ENCODE measurements around the gene ACY1.
A peak's percentile ranks its signal among the peaks of the same experiment; 100 is the strongest.

ACY1 gene

DNA sequence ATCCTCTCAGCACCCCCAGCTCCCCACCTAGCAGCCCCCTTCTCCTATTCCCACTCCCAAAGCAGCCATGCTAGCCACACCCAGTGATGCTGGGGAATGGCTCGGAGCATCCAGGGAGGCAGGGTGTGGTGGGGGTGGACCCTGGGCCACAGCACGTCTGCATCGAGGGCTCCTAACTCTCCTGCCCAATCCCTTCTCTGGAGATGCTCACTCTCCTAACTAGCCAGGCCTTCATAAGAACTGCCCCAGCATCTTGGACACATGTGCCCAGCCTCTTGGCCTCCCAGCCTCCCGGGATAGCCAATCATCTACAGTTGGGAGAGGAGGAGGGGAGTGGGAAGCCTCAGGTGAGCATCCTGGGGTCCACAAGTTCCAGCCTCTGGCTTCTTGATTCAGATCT lies 18.8 kb upstream of the ACY1 start:
- DNase-seq = no peak

DNA sequence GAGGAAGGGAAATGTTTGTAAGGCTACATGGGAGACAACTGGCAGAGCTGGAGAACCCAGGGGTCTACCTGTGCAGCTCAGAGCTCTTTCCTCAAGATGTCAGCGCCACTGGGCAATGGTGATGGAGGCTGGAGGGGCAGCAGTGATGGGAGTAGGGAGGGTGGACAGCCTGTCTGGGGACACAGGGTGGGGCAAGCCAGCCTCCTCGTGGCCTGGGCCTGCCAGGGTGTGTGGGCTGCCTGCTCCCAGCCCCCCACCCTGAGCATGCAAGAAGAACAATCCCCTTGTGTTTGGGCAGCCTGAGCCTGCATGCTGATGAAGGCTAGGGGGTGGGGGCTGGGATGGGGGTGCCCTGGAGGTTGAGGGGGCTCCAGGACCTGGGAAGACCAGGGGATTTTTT lies 17.3 kb upstream of the ACY1 start:
- DNase-seq = no peak

DNA sequence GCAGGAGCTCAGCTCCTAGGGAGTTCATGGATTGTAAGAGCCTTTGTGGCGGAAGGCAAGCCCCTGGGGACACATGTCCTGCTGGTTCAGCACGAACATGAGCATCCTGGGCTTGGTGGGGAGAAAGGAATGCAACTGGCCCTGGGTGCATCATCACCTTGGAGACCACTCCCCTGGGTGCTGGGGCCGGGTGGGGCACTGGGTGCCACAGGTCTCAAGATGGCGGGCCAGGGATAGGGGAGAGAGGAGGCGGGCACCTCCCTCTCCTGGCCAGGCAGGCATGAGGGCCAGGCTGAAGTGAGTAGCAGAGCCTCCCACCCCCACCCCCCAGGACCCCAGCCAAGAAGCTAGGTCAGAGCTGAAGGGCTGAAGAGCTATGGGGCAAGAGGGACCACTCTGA lies 16.8 kb upstream of the ACY1 start:
- DNase-seq = no peak

DNA sequence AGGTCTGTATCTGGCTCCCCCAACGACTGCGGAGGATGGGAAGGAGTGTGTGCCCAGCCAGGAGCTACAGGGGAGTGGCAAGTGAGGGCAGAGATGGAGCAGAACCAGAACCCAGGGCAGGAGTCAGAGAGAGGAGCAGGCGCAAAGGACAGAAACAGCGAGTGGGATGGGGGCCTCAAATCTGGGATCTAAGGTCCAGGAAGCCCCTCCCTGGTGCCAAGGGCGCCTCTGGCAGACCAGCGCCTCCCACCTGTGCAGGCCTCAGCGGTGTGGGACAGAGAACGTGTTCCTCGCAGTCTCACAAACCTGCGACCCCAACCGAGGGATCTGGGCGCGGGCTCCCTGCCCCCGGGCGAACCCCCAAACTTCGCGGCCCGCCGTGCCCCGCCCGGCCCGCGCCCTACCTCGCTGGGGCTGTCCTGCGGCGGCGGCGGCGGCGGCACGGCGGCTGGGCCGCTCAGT lies 16.4 kb upstream of the ACY1 start:
- no peak for DNase-seq

DNA sequence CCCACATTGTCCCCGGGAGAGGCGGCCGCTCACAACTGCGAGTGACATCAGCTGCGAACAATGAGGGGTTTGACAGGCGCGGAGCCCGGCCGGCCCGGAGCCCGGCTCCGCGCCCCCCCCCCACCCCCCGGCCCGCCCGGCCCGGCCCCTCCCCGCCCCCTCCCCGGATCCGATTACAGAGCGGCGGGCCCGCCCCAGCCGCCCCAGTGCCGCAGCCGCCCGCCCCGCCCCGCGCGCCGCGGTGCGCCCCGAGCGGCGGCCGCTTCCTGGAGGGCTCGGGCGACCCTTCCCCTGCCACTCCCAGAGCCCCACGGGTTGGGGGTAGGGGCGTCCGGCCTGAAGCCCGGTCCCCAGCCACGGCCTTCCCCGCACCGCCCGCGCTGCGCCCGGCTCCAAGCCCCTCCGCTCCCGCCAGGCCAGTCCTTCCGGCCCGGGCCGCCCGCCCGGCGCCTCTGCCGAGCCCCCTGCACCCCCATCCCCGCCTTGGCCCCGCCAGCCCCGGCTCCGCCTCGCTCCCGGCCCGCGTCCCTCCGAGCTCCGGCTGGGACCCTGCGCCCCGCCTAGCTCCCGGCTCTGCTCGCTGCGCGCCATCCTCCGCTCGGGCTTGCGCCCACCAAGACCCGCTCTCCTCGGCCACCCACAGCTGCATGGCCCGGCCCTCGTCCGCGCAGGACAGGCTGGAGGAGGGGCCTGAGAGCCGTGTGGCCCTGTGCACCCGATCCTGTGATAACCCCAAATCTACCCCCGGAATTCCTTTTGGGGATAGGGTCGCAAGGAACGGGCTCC lies 15.8 kb upstream of the ACY1 start, which contains the start of gene PCBP4:
Gene PCBP4 (minus strand): TSS at position 71 of the 786 bp plus-strand sequence. CDS start 6,214 bp downstream, outside the sequence.
- peak in 1 of 2 experiments; percentile 63 for DNase-seq

DNA sequence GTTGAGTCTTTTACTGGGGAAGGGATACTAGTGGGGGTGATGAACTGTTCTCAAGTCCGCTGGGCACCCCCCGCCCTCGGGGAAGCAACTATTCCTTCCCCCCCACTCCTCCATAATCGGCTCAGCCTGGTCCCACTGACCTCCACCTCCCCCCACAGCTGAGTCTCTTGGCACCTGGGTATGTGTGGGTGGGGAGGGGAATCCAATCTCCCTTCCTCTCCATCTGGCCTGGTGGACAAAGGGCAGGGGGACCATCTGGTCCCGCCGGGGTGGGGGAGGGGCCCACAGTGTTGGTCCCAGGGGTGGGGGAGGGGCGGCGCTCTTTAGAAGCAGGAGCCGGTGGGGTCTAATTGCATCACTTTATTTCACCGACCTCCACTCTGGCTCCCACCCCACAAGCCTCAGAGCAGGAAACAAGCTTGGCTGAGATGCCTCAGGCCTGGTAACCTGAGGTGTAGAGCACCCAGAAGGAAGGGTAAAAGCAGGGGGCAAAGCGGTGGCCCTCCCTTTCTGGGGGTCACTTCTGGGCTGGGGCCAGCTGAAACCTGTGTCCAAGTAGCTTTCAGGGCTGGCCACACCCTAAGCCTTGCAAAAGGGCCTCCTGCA lies 15.1 kb upstream of the ACY1 start:
- no peak for DNase-seq

DNA sequence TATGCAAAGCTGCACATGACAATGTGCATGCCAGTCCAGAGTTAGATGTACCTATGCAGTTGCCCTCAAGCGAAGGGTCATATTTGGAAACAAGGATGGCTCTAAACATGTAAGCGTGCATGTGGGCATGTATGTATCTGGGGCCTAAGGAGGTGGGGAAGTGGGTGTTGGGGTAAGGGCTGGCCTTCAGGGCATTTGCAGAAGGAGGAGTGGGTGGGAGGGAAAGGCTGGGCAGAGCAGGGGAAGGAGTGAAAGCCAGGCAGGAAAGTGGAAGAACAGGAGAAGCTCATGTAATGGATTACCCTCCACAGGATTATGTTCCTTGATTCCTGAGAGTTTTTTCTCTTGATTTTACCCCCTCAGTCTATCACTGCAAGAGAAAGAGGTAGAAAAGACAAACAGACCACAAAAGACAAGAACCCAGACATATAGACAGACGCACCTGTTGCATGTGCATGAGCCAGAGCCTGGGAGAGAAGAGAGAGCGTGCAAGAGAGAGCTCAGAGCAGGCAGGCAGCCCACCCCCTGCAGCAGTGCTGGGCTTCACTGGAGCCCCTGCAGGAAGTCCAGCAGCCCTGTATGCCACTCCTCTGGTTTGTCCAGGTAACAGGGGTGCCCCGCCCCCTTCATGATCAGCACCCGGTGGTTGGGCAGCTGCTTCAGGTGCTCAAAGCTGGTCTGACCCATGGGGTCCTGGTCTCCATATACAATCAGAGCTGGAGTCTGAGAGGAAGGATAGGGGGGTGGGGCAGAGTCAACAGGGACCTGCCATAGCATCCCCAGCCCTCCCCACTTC lies 14.3 kb upstream of the ACY1 start:
- no peak for DNase-seq

DNA sequence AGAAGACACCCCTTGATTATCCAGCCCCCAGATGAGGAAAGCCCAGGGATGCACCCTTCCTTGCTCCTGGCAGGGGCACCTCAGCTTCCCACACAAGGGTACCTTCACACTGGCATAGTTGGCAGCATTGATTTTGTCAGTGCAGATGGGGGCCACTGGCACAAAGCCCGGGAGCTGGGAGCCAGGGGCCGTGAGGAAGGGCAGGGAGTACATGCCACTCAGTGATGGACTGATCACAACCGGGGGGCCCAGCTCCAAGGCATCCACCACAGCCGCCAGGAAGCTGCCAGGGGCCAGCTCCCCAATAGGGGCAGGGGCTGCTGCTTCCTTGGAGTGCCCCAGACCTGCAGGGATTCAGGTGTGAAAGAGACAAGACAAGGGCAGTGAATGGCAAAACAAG lies 13.5 kb upstream of the ACY1 start:
- DNase-seq = no peak

DNA sequence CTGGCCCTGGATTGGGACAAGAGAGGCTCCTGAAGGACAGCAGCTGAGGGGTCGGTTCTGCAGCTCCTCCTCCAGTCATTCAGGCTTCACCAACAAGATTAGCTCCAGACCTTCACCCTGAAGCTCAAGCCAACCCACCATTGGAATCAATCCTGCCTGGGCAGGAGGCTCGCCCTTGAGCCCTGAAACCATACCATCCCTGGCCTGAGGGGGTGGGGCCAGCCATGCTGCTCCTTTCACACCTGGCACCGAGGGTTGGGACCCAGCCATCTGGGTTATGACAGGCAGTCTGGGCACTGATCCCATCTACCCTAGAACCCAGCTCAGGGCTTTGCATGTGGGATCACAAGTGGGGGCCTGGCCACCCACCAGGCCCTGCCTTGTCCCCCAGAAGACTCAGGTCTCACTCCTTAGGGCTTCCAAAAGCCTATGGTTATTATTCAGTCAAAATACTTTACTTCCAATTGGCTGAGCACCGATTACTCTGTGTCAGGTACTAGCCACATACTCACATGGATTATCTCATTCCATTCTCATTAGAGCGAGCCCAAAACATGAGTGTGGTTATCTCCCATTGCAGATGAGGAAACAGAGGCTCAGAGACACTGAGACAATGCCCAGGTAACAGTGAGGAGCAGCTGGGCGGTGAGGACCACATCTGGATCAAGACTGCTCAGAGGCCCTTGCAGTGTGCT lies 12.6 kb upstream of the ACY1 start:
- DNase-seq = no peak

DNA sequence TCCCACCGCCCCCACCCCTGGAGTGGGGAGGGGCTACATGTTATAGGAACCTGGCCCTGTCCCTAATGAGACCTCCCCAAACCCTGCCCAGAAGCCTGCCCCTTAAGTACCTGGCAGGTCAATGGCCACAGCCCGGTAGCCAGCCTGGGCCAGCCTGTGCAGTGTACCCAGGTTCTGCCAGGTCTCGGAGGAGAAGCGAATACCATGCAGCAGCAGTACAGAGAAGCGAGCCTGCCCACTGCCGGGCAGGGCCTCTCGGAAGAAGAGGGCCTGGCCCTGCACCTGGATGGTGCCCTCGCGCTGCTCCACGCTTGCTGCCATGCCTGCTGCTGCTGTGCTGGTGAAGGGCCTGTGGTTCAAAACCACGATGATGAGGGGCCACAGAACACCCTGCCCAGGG lies 12.0 kb upstream of the ACY1 start:
- no peak for DNase-seq

DNA sequence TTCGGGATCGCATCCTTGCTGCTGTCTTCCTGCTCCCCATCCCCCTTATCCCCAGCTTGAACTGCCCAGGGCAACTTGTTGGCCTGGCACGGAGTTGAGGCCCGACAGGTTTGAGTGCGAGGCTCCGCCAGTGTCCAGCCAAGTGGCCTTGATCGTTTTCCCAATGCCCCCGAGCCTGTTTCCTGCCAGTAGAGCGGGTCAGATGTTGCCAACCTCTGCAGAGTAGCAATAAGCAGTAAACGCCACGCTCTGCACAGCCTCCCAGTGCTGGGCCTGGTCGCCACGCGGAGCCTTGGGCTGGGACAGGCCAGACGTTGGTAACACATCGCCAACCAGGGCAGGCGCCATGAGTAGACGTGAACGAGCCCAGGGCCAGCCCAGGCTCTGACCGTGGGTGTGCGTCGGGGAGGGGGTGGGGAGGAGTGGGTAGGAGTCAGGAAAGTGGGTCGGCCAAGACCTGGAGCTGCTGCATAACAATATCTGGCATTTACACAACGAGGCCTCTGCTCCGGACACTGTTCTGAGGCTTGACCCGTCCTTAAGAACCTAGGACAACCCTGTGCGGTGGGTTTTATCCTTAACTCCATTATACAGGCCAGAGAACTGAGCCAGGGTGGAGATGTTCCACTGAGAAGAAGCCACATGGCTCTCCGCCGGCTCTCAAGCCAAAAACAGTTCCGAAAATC lies 8.9 kb upstream of the ACY1 start:
- no peak for DNase-seq

DNA sequence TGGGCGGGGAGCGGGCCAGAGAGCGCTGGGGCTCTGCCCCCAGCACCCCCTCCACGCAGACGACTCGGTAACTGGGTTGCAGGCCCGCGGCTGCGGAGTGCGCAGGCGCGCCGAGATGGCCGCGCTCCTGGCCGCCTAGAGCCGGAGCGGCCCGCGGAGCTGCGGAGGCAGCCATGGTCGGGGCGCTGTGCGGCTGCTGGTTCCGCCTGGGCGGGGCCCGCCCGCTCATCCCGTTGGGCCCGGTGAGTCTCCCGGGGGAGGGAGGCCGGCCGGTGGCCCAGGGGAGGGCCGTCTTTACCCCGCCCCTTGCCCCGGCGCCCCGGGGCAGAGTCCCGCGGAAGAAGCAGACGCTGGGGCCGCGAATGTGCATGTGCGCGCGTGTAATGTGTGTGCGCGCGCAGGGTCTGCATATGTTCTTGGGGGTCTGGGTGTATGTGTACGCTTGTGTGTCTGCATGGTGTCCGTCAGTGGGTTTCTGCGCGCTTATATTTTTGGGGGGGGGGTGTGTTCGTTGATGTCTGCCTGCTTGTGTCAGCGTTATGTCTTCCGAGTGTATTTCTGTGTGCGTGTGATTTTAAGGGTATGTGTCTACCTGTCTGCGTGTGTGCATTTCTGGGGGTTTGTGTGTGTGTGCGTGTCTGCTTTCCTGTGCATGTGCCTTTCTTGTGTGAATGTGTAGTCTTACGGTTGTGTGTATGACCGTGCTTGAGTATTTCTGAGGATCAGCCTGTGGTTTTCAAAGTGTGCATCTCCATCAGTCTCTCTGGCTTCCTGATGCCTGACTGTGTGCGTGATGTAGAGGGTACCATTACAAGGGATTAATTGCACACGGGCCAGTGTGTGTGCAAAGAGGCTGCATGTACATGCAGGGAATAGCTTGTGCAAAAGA lies 8.1 kb upstream of the ACY1 start, which contains the start of gene ABHD14A:
Gene ABHD14A (plus strand): TSS at position 102 of the 889 bp plus-strand sequence. CDS start 72 bp downstream, at position 174.
- DNase-seq = peak; percentile 78 to 83

DNA sequence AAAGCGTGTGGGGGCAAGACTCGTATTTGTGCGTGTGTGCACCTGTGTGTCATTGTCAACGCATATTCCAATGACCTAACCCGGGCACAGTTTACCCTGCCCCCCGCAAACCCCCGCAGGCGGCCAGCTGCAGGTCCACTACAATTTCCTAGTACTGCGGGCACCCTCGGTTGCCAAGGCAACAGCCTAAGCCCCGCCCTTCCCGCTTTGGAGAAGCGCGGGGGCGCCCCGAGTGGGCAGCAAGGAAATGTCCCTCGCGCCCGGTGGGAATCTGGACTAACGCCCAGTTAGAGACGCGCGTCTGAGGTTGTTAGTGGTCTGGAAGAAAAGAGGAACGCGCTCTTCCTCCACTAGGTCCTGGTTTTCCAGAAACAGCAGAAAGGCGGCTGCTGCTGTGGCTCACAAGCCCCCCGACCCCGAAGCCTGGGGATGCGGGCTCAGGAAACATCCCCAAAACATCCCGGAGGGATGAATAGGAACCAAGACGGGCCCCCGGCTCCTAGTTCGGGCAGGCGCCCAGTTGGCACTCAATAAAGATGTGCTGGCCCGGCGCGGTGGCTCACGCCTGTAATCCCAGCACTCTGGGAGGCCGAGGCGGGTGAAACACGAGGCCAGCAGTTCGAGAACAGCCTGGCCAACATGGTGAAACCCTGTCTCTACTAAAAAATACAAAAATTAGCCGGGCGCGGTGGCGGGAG lies 7.3 kb upstream of the ACY1 start:
- peak in 1 of 2 experiments; percentile 61 for DNase-seq

DNA sequence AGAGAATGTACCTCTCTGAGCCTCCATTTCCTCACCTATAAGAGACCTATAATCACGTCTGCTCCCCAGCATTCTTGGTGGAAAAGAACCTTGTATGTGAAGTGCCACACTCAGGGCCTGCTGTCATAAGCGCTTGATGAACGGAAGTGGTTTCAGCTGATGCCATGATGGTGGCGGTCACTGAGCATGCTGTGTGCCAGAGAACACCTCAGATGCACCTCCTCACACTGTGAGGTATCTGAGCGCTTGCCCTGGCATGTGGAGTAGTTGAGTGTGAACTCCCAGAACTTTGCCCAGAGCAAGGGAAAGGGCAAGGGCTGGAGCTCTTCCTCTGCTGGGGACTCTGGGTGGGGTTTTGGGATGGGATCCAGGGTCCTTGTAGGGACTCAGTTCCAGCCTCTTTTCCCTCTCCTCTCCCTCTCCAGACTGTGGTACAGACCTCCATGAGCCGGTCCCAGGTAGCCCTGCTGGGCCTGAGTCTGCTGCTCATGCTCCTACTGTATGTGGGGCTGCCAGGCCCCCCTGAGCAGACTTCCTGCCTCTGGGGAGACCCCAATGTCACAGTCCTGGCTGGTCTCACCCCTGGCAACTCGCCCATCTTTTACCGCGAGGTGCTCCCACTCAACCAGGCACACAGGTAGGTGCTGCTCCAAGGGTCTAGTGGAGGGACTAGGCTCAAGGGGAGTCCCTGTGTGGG lies 5.7 kb upstream of the ACY1 start:
- no peak for DNase-seq

DNA sequence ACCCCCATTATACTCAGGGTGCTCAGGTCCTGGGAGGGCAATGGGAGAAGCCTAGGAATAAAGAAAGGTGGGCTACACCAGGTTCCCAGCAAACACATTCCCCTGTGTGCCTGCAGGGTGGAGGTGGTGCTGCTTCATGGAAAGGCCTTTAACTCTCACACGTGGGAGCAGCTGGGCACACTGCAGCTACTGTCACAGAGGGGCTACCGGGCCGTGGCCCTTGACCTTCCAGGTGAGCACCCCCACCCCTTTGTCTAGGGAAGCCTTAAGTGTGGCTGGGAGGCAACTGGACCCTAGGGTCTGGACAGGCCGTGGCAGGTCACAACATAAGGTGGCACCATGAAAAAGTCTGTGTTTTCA lies 5.2 kb upstream of the ACY1 start:
- DNase-seq = no peak

DNA sequence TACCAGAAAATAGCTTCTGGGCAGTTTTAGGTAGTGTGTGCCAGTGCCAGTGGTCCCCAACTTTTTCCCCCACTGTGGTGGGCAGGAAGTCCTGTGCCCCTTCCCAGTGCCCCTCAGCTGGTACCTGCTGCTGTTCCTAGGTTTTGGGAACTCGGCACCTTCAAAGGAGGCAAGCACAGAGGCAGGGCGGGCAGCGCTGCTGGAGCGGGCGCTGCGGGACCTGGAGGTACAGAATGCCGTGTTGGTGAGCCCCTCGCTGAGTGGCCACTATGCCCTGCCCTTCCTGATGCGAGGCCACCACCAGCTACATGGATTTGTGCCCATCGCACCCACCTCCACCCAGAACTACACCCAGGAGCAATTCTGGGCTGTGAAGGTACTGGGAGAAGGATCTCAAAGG lies 3.1 kb upstream of the ACY1 start:
- DNase-seq = no peak

DNA sequence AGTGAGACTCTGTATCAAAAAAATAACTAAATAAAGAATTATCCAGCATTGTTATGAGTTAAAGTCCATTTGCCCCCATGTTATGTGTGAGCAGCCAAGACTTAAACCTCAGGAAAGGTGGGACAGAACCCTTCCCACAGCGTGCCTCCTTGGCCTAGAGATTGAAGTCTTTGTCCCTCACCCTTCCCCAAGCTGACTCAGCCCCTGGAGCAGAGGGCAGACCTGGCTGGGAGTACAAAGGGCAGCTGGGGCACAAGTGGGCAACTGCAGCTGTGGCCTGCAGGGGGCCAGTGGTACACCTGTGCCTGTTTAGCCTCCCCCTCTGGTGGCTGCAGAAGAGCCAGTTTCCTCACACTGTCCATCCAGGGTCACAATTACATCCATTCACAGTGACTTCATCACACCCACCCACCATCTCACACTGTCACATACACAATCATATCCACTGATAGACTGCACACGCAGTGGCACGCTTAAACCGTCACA lies 940 bp upstream of the ACY1 start:
- no peak for DNase-seq

DNA sequence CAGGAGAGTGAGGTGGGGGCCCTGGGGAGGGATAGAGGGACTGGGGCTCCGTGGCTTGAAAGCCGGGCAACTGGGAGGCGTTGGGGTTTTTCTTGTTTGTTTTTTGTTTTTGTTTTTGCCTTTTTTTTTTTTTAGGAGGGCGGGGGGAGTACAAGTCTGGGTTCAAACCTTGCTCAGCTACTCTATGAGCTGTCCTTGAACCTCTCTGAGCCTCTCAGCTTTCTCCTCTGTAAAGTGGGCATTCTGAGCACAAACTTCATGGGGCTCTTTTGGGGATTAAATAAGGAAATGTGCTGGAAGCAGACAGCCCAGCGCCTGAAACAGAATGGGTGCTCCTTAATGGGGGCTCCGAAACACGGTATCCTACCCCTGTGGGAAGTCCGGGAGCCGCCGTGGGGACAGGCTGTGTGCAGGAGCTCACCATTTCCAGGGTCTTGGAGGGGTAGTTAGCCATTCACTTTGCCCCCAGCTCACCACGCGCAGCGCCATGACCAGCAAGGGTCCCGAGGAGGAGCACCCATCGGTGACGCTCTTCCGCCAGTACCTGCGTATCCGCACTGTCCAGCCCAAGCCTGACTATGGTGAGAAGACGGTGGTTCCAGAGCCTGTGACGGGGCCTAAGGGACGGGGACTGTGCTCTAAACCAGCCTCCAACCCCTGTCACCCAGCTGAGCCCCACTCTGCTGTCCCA lies 388 bp downstream of the ACY1 start:
- DNase-seq = no peak

DNA sequence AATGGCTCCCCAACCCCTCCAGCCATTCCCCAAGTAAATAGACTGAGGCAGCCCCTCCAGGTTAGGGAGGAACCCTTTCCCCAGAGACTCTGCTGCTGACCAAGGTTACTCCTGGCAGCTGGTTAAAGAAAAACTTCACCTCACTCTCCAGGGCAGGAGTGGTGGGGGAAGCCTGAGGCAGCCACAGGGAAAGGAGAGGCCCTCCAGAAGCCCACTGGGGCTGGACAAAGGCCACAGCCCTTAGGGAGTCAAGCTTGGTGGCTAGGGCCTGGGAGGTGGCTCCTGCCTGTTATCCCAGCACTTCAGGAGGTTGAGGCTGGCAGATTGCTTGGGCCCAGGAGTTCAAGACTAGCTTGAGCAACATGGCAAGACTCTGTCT lies 923 bp downstream of the ACY1 start:
- DNase-seq = no peak

All from activated T-cell treated with anti-CD3 and anti-CD28 coated beads, Interleukin-2, amount 50 U/mL, for 48 hours (primary cell).